ENCODE measurements around the gene BLOC1S6.

The BLOC1S6 gene

DNA sequence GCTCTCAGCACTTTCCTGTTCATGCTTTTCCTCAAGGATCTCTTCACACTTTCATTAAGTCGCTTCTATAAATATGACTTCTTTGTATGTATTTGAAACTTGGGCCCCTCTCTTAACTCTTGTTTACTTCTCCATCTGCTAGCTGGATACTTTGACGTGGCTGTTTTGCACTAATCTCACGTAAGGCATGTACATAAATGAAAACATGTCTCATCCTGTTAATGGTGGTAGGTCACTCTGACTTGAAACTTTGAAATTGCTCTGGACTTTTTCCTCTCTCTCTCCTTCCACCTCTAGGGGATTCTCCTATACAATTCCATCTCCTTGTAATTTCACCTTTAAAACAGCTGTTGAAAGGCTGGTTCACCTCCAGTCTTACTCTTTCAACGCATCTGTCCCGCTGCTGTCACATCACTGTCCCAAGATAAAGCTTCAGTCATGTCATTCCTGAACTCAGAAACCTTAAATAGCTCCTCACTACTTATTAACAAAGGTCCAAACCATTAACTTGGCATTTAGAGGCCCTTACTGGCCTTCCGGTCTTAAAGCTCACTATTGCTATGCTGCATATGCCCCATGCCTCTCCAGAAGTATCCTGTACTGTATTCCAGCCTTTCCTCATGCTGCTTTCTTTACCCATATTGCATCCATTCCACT is 1.2 kb downstream of the BLOC1S6 start:
- no peak for DNase-seq

DNA sequence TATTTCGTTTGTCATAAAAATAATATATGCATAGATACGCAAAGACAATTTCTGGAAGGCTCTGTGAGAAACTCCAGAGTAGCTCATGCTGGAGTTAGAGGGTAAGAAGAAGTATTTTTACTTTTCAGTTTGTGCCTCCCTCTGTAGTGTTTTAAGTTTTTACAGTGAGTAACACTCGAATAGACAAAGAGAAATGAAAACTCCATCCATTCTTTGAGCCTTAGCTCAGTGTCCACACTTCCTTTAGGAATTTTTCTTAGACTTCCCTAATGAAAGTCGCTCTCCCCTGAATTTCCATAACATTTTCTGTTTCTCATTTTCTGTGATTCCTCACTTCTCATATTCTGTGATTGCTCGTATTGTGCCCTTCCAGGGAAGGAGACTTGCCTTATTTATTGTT is 2.1 kb downstream of the BLOC1S6 start:
- DNase-seq, result no peak

DNA sequence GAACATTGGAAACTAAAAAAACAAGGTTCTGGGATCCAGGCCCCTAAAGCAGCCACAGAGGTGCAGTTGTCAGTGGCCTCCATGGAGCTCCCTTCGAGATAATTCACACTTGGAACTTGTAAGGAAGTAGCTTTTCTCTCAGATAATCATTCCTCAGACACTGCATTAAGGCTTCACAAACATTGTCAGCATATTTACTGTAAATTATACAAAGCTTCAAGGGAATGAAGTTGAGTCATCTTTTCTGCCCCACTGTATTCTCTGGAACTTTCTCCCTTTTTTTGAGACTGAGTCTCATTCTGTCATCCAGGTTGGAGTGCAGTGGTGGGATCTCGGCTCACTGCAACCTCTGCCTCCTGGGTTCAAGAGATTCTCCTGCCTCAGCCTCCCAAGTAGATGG is 7.1 kb downstream of the BLOC1S6 start:
- DNase-seq, result no peak

DNA sequence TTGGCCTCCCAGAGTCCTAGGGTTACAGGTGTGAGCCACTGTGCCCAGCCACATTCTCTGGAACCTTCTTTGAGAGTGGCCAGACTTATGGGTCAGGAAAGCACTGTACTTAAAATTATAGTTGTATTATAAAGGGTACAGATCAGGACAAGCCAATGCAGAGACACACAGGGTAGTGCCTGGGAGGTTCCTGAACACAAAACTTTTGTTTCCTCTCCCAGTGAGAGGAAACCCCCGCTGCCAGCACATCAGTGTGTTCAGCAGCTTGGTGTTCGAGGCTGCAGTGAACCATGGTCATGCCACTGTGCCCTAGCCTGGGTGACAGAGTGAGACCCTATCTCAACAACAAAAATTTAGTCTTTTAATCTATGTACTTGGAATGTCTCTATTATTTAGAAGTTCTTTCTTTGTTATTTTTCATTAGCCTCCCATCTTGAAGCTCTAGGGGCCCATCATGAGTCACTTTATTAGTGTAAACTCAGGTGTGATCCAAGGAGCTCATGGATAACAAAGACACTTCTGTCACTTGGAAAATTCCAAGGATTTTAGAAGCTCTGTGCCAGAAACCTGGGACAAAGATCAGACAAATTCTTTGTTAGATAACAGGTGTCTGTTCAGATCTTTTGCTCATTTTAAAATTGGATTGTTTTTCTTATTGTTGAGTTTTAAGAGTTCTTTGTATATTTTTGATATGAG is 7.8 kb downstream of the BLOC1S6 start:
- no peak for DNase-seq

DNA sequence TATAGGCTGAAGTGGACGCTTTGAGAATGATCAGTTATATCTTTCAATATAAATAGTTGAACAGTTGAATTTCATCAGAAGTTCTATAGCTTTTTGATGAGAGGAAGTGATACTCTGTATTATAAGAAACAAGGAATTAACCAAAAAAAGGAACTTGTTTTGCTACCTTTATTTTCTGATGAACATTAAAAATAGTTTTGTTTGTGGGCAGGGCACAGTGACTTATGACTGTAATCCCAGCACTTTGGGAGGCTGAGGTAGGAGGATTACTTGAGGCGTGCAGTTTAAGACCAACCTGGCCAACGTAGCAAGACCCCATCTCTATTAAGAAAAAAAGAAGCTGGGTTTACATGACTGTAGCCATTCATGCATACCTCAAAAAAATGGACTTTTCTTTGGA is 16.7 kb downstream of the BLOC1S6 start:
- no peak for DNase-seq

DNA sequence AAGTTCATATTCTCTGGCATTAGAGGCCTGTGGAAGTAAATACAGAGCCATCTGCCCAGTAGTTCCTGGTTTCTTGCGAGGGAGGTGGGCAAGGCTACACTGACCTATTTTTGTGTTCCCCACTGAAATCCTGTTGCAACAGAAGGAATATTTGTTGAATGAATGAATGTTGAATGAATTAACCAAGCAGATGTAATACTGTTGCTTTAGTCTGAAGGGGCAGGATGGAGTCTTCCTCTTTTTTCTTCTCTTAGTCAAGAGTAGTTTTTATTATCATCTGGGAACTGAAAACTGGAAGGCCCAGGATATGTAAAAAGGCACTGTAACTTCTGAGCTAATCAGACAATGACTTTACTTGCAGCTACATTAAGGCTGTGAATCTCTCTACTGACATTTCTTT is 17.1 kb downstream of the BLOC1S6 start:
- DNase-seq, result peak in 1 of 2 experiments; percentile 14

DNA sequence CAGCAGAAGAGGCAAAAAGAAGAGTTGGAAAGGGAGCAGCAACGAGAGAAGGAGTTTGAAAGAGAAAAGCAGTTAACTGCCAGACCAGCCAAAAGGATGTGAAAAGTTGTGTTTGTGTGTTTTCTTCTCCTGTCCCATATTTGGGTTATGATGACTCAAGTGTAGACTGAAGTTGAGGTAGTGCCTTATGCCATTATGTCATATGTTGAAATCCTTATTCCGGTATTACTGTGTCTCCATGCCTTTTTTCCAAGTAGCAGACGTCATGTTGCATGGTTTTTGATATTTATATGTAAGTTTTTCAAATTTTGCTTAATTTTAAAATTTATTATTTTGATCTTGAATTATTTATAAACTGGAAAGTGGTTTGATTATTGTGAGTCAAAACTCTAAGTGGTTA is 19.2 kb downstream of the BLOC1S6 start:
- no peak for DNase-seq

DNA sequence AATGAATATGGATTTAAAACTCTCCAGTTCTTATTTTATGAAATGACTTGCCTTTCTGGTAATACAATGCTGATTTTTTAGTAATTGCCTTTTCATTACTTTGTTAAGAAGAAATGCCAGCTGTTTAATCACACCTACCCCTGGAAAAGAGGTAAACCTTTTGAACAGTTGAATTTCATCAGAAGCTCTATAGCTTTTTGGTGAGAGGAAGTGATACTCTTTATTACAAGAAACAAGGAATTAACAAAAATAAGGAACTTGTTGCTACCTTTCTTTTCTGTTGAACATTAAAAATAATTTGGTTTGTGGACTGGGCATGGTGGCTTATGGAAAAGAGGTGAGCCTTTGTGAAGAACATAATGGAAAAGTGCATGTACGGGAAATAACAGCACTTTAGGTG is 19.7 kb downstream of the BLOC1S6 start:
- no peak for DNase-seq

DNA sequence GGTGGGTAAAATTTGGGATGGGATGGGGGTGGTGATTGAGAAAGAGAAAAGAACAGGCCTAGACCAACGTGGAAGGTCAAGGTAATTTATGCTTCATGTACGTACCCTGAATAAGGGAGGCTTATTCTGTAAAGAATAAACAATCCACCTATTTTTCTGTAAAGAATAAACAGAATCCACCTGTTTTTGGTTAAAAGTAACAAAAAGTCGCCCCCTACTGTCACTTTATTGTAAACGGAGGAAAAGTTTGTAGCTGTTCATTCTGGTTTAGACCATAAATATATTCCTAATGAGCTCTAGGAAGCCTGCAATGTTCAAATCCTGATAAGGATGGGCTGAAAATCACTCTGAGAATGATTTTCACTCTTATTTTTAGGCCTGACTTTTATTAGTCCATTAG is 24.1 kb downstream of the BLOC1S6 start:
- peak in 1 of 2 experiments; percentile 33 for DNase-seq

DNA sequence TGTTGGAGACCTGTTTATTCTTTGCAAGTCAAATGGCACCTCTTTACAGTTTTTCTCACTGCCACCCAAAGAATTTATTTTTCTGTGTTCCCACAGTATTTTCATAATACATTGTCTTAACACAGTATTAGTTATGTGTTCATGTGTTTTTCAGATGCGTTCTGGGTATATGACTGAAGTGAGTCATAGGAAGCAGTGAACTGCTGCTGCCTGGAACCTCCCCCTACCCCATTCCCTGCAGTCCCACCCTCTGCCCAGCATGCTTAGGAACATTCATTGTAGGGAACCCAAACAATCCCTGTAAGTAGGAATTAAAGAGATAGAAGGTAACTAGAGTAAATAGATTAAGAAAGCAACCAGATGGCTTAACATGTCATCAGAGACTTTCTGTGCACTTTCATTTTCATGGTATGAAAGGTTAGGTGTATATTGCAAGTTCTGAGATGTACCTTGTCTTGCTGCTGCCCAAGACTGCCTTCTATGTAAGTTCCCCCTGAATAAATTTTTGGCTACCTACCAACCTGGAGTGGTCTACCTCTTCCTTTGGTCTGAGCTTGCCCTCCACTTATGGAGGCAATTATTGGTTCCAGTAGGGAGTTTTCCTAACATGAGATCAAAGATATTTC is 25.7 kb downstream of the BLOC1S6 start:
- DNase-seq, result no peak

DNA sequence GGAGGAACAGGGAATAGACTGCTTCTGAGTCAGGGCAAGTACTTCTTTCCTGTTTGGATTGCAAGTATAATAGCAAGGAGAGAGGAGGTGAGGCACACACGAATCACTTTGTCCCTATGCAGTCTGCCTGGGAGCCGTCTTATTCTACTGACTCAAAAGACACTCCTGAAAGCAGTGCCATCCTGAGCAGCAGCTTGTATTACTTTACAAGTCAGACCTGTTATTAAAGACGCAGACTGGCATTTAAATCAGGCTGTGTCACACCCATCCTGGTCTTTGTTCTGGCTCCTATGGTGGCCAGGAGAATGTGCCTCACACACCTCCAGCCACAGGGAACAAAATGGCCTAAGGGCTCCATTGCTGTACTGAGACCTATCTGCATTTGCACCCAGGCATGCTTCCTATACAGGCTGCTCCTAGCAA is 29.7 kb downstream of the BLOC1S6 start:
- DNase-seq, result no peak

DNA sequence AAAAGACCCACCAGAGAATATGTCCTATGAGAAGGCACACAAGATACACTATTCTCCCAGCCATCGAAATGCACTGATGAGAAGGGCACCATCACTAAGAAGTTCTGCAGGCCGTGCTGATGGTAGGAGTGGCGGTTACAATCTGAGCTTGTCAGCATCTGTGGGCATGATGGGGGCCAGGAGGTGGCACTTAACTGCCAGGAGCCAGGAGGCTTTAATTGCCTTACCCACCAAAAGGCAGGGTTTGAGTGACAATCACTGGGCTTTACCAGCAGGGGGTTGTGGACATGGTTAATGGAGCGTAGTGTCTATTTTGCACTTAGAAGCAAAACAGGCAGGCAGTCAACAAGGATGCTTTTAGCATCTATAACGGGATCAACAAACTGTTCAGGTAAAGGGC is 31.6 kb downstream of the BLOC1S6 start:
- DNase-seq, result no peak

DNA sequence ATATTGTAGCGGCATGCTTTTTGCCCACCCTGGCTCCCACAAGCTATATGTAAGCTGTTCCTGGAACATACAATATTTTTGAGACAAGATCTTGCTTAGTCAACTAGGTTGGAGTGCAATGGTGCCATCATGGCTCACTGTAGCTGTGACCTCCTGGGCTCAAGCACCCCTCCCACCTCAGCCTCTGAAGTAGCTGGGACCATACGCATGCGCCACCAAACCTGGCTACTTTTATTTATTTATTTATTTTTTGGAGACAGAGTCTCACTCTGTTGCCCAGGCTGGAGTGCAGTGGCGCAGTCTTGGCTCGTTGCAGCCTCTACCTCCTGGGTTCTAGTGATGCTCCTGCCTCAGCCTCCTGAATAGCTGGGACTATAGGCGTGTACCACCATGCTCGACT is 41.0 kb downstream of the BLOC1S6 start:
- DNase-seq, result no peak

DNA sequence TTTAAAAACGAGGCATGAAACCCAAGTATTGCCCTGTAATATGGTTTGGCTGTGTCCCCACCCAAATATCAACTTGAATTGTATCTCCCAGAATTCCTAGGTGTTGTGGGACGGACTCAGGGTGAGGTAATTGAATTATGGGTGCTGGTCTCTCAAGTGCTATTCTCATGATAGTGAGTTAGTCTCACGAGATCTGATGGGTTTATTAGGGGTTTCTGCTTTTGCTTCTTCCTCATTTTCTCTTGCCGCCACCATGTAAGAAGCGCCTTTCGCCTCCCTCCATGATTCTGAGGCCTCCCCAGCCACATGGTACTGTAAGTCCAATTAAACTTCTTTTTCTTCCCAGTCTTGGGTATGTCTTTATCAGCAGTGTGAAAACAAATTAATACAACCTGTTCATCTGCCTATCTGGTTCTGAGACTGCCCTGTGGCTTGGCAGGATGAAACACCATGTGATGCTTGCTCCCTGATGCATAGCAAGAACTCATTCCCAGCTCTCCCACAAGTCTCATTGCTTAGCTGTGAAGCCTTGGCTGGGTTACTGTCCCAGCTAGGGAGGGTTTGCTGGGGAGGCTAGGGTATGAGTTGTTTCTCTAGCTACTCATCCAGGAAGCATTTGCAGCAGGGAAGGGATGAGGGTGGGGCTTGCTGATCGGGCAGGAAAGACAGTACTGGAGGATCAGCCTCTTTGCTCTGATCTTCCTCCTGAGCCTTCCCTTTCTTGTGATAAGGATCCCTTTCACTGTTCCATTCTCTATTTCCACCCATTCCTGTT is 43.9 kb downstream of the BLOC1S6 start:
- no peak for DNase-seq

DNA sequence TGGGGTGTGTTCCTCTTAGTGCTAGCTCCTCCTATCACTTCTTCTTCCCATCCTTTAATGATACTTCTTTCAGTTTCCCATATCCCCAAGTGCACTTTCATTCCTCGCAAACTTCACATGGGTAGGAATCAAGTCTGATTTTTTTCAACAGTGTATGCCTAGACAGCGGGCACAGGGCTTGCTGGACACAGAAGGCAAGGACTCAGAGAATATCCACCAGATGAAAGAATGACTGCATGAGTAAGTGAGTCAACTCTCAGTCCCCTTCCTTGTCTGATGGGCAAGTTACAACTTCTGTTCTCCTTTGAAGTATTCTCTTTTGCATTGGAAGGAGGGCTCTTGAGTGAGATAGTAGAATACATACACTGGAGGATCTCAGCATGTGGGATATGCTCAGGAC is 44.6 kb downstream of the BLOC1S6 start:
- no peak for DNase-seq

DNA sequence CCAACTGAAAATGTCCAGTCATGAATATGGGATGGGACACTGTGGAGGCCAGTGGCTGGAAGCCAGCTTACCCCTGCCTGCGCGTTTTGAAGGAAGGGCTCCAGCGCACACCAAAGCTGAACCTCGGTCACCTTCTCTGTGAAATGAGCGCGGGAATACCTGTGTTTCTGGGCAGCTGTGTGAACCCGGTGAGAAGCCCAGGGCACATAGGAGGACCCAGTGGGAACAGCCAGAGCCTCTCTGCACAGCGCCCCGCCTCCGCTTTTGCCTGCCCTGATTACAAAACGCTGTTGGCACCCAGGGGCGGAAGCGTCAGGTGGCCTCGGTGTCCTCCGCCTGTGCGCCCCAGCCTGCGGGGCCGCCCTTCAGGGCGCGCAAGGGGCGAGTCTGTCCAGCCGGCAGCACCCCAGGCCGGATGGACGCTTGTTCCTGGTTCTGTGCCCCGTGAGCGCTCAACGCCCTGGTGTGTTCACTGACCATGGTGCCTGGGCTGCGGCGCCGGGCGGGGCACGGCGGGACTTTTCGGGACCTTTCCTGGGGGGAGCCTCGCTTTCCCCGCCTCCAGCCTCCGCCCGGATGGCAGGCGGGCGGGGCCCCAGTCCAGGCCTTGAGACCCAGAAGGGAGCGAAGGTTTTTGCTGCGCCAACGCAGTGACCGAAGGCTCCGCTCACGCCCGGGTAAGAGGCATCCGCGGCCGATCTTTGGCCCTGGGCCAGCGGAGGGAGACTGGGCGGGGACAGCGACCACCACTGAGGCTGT is 47.4 kb downstream of the BLOC1S6 start, which contains the start of gene SQOR:
Gene SQOR, plus strand, starts transcription at position 598 of the 759 bp plus-strand sequence. CDS start 23,895 bp downstream, outside the sequence.
- peak; percentile 11 to 18 for DNase-seq

DNA sequence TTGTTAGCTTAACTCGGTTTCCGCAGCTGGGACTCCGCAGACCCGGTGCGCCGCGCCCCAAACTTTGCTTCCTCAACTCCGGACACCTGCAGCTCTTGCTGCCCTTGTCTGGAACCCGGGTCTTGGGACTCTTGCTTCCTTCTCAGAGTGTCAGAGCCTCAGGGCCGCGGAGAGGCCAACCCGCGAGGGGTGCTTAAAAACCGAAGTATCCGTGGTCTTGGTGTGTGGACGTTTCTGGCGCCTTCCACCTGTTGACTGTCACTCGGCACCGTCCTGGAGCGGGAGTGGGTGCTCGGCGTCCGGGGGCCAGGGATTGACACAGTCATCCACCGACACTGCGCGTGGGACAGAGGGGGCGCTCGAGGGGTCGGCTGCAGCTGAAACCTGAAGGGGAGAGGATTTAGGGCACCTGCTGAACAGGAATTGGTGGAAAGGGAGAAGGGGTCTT is 48.0 kb downstream of the BLOC1S6 start:
- peak in 1 of 2 experiments; percentile 15 for DNase-seq

DNA sequence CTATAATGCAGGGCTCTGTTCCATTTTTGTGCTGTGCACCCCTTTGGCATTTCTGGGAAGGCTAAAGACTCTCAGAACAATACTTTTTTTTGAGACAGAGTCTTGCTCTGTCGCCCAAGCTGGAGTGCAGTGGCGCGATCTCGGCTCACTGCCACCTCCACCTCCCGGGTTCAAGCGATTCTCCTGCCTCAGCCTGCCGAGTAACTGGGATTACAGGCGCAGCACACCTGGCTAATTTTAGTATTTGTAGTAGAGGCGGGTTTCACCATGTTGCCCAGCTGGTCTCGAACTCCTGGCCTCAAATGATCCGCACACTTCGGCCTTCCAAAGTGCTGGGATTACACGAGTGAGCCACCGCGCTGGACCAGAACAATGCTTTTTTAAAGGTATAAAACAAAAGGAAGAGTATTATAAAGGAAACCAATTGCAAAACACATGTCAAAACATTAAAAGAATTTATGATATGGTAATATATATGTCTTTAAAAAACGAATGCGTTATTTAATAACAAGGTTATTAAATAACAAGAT is 48.6 kb downstream of the BLOC1S6 start:
- DNase-seq, result no peak

DNA sequence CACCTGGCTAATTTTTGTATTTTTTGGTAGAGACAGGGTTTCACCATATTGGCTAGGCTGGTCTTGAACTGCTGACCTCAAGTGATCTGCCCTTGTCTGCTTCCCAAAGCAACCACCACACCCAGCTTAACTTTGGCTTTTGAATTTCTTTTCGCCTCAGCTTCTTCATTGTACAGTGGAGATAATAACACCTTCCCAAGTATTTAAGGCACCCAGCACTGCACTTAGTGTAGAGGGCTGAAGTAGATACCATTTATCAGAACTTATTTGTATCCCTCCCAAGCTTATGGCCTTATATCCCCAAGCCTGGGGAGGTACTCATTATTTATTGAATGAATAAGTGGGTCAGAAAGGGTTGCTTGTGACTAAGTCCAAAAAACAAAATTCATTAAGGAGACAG is 50.0 kb downstream of the BLOC1S6 start:
- DNase-seq, result no peak

DNA sequence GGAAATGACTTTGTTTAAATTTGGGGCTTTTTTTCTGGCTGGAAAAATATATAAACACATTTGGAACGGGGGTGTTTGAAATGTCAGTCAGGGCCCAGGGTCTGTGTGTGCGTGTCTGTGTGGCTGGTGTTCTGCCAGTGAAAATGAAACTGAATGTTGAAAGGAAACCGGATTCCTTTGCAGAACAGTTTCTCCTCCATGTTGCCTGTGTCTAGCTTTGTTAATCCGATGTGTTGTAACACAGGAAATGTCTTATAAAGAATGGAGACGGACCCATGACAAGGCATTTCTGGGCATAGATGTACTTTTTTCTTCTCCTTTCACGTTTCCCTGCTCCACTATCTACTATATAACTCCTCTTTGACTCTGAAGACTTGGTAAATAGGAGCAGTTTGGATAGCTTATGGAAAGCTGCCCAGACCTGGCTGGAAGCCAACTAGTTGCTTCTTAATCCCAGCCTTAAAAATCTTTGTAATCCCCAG is 50.4 kb downstream of the BLOC1S6 start:
- peak; percentile 56 to 59 for DNase-seq

DNA sequence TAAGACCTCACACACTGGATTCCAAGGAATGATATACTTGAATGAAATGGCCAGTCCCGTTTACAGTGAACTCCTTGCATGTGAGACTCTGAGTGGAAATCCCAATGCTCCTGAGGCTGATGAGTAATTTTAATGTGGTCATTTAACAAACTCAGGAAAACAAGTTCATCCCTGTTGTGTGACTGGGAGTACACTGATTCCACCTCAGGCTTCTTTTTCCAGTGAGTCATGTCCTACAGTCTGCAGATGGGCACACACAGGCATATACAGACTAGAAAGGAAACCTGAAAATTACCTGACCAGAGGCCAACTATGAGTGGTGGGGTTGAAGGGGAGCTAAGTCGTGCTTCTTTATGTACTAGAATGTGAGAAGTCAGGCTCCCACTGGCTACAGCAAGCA is 53.4 kb downstream of the BLOC1S6 start:
- no peak for DNase-seq

DNA sequence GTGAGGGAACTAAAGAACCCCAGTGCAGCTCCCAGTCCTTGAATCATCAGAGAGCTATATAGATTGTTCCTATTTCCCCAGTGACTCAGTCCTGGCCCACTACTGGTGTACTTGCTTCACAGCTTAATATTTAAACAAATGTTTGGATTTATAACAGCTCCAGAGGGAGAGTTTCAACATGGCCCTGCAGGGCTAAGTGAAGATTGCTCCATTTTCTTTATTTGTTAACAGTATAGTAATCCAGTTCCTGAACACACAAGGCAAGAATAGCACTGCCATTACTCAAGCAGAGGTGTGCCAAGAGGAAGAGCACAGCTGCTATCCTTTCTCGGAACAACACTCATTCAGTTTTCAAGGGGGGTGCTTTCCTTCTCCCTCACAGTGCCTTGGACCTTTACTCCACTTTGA is 54.2 kb downstream of the BLOC1S6 start:
- DNase-seq, result peak; percentile 8 to 15

All from Kasumi-1 (cell line).